Stimulated activated CD8-positive, alpha-beta memory T cell treated with anti-CD3 and anti-CD28 coated beads, Interleukin-15, amount 100 ng/mL, for 1 hour (primary cell): ENCODE data around the gene TDRD10.
"Not testable (repeated sequence)": the region's sequence is repeated elsewhere in the genome, so short reads cannot be mapped to it uniquely, and the experiment has no call there.

ENCODE experiments used
- DNase-seq: peaks from one replicate; pipeline ENCODE4 v3.0.0-alpha.2; 2020; ENCODE audit warnings: low read depth

TDRD10 gene

DNA sequence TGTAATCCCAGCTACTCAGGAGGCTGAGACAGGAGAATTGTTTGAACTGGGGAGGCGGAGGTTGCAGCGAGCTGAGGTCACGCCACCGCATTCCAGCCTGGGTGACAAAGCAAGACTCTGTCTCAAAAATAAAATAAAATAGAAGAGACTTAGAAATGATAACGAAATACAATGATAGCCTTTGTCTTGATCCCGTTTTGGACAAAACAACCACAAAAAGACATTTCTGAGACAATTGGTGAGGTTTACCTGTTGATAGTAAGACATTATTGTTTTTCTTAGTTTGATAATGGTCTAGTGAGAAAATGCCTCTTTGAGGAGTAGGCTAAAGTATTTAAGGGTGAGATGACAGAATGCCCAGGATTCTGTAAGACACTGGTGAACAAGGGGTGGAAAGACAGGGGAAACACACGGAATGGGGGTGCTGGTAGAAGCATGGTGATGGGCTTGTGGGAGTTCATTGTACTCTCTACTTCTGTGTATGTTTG is 12.1 kb downstream of the TDRD10 start:
- no peak for DNase-seq

DNA sequence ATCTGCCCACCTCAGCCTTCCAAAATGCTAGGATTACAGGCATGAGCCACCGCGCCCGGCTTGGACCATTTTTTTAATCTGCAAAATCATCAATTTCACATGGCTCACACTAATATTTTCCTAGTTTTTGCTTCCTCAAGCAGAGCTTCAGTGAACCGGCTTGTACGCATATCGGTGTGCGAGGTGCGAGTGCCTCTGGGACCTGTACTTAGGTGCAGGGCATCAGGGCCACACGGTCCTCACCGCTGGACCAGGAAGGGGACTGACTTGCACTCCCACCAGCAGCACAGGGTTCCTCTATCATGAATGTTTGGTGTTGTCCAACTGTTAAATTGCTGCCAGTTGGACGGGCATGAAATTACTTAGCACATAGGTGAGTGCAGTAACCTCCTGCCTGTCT is 15.6 kb downstream of the TDRD10 start:
- no peak for DNase-seq

DNA sequence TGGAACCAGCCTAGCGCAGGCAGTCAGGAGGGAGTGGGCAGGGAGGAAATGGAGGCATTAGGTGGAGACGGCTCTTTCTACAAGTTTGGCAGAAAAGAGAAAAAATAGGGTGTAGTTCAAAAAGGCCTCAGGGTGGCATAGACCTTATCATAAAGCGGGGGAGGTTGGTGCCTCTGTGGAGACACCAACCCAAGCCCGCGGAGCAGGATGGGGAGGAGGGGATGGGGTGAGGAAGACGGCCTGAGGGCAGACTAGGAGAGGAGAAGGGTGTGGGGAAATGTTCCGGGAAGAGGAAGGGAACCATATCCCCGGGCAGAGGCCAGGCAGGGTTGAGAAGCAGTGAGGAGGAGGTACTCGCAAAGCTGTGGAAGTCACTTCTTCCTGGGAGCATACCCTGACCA is 17.6 kb downstream of the TDRD10 start:
- DNase-seq = no peak

DNA sequence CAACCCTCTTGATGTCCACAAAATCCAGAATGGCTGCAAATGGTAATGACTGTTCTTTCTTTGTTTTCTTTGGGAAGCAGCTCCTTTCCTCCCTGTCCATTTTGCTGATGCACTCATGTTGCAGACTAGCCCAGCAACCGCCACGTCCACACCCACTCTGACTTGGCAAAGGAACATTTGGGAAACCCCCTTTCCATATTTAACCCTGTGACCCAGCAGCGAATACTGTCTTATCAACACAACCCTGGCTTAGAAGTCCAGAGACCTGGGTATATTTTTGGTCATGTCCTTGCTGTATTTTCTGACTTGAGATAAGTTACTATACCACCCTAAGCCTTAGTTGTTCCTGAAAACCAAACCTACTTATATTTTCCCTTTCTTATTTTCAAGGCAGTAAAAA is 18.3 kb downstream of the TDRD10 start:
- DNase-seq = no peak

DNA sequence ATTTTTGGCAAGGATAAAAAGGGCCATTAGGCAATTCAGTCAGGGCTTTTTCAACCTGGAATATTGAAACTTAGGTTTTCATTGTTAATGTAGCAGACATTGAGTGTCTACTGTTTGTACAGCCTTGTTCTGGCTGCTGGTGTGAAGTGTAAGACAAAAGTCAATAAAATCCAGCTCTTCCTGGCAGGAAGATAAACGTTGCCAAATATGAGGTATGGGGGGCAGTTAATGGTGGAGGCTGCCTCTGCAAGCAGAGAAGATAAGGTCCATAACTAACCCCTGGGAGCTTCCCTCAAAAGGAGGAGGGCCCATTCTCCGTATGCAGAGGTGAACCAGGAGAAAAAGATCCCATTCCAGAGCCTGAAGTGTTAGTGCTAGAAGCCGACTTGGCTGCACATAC is 19.7 kb downstream of the TDRD10 start:
- no peak for DNase-seq

DNA sequence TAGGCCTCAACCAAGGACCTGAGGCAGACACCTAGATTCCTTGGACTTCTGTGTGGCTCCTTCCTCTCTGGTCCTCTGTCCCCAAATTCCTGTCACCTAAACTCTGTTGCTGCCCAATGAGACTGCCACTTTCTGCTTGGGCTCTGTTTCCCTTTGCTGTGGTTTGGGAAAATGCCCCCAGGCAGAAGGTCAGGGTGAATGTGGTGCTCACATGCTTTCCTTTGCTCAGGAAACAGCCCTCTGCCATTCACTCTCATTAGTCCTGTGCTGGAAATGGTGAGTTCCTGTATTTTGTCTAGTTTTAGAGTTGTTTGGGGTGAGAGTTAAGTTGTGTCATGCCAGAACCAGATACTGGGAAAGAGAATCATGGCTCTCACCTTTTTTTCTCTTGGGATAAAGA is 22.9 kb downstream of the TDRD10 start:
- no peak for DNase-seq

DNA sequence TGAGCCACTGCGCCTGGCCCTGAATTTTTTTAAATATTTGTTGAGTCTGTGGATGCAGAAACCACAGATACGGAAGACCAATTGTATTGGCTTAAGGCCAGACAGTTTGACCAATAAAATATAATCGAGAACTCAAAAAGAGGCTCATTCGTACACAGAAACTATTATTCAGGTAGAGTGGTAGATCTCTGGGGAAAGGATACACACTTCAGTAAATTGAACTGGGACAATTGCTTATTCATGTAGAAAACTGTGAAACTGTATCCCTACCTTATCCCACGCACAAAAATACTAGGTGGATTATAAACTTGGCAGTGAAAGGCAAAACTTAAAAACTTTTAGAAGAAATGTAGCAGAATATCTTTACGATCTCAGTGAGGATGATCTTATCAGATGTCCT is 25.2 kb downstream of the TDRD10 start:
- DNase-seq = no peak

DNA sequence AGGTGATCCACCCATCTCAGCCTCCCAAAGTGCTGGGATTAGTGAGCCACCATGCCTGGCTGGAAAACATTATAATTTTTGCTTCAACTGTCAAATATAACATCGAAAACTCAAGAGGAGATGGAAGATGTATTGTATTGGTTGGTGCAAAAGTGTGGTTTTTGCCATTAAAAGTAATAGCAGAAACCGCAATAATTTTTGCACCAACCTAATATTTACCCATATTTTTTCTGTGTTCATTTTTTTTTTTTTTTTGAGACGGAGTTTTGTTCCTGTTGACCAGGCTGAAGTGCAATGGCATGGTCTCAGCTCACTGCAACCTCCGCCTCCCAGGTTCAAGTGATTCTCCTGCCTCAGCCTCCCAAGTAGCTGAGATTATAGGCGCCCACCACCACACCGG is 27.3 kb downstream of the TDRD10 start:
- no peak for DNase-seq

DNA sequence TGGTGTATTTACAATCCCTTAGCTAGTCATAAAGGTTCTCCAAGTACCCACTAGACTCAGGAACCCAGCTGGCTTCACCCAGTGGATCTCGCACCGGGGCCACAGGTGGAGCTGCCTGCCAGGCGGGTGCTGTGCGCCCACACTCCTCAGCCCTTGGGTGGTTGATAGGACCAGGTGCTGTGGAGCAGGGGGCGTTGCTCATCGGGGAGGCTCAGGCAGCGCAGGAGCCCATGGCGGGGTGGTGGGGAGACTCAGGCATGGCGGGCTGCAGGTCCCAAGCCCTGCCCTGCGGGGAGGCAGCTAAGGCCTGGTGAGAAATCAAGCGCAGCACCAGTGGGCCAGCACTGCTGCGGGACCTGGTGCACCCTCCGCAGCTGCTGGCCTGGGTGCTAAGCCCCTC is 29.9 kb downstream of the TDRD10 start:
- DNase-seq = not testable (repeated sequence)

DNA sequence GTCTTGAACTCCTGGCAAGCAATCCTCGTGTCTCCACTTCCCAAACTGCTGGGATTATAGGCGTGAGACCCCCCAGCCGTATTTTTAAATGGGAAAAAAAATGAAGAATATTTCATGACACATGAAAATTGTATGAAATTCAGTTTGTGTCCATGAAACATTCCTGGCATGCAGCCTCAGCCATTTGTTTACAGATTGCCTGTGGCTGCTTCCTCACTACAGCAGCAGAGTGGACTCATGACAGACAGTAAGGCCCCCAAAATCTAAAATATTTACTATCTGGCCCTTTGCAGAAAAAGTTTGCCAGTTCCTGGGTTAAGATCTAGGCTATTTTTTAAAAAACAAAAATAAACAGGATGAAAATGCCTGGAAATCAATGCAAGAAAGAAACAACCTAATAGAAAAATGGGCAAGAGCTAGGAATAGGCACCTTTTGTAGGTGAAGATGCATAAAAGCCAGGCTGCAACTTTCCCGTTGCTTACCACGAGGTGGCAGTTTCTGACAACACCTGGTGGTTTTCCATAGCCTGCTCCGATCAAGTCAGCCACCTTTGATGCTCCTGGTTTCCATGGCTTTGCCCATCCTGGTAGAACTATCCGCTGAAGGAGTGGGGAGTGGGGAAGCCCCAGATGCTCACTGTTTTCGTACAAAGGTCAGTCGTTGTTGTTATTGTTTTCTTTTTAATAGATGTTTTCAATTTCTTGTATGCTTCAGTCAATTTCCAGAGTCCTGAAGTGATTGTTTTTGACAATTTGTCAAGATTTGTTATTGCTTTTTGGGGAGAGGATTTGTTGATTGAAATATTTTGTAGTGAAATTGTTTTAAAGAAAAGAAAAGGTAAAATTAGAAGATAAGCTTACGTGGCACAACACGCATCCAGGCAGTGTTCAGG is 32.2 kb downstream of the TDRD10 start:
- no peak for DNase-seq

DNA sequence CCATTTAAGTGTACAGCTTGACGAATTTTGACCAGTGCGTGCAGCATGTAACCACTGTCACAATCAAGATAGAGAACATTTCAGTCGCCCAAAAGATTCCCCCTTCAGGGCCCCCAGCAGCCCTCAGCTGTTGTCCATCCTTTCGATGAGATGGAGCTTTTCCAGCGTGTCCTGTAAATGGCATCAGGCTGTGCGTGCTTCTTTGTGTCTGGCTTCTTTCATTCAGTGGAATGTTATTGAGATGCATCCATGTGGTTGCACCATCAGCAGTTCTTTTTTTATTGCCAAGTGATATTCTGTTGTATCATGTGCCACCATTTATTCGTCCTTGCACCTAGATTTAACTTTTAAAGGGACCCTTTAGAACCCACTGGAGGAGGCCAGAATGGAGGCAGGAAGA is 34.6 kb downstream of the TDRD10 start:
- DNase-seq = no peak

DNA sequence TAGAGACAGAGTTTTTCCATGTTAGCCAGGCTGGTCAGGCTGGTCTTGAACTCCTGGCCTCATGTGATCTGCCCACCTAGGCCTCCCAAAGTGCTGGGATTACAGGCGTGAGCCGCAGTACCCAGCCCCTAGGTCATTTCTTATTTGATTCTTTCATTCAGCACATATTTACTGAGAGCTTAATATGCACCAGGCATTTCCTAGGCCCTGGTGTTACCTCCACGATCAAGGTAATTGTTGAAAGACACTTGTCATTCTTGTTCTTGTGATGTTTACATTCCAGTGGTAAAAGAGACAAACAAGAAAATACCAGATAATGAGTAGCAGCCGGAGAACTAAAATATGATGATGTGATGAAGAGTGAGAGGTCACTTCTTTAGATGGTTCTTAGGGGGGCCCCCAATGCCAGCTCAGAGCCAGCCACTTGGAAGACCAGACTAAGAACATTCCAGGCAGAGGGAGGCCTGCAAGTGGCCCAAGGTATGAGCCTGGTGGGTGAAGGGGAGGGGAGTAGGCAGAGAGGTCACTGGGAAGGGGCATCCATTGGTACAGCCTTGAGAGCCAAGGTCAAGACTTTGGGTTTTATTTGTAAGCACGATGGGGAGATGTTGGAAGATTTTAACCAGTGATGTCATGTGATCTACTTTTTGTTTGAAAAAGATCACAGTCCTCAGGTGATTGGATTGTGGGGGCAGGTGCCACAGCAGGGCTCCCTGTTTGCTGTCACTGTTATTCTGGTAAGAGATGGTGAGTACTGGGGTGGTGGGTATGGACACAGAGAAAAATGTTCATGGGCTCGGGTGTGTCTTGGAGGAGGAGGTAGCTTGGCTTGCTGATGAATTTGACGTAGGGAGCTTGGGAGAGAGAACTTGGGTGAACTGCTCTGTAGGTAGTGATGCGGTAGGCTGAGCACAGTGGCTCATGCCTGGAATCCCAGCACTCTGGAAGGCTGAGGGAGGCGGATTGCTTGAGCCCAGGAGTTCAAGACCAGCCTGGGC is 37.8 kb downstream of the TDRD10 start:
- DNase-seq = no peak

DNA sequence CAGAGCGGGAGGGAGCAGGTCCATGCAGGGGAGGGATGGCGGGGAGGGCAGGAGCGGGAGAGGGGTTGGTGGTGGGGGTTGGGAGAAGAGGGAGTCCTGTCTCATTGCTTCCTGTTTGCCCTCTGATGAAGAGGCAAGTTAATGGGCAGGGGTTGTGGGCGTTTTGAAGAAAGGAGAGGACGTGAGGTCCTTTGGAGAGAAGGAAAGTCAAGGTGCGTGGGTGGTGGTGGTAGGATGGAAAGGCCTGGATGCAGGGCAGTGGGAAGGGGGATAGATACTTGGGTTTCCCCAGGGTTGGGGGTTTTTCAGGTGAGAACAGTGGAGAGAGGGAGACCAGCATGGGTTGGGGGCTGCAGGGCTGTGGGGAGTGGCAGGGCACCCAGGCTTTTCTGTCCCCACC is 39.2 kb downstream of the TDRD10 start:
- DNase-seq = no peak

DNA sequence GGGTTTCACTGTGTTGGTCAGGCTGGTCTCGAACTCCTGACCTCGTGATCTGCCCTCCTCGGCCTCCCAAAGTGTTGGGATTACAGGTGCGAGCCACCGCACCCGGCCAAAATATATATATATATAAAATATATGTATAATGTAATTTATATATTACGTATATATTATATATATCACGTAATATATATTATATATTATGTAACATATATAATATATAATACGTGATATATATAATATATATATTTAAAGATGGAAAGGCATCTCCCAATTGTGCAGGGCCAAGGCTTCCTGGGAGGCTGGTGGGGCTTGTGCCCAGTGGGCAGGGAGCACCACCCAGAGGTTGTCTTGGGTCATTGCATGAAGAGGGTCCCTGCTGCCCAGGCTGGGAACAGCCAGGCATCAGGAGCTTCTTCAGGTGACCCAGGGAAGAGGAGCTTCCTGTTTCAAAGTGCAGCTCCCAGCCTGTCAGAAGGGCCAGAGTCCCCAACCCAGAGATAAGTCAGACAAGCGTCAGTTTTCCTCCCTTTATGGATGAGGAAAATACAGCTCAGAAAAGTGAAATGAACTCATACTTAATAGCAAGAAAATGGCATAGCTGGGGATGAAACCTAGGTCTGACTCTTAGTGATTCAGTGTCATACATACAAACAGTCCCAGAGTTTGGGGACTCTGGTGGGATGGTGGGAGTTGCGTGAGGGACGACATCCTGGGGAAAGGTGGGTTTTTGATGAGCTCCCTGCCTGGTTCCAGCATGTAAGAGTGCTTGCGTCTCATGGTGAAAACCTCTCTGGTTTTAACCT is 44.4 kb downstream of the TDRD10 start:
- DNase-seq = no peak

DNA sequence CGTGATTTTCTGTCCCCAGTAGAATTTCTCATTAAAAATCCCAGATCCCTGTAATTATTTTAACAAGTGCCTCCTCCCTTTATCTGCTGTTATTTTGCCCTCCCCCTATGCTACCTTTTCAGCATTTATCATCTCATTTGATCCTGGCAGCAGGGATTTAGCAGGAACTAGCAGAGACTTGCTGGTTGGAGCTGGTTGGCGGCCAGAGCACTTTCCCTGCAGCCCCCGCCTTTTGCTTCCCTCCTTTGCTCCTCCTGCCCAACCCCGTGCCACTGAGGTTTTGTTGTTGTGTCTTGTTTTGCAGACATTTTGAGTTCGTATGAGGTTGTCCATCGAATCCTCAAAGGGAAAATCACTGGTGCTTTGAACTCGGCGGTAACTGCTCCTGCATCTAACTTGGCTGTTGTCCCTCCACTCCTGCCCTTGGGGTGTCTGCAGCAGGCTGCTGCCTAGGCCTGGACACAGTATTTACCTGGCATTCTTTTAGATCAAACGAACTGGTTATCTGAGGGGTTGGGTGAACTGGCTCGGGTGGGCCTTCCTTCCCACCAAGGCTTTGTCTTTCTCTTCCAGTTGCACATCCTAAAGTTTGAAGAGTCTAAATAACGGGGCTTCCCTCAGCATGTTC is 45.2 kb downstream of the TDRD10 start:
- no peak for DNase-seq

DNA sequence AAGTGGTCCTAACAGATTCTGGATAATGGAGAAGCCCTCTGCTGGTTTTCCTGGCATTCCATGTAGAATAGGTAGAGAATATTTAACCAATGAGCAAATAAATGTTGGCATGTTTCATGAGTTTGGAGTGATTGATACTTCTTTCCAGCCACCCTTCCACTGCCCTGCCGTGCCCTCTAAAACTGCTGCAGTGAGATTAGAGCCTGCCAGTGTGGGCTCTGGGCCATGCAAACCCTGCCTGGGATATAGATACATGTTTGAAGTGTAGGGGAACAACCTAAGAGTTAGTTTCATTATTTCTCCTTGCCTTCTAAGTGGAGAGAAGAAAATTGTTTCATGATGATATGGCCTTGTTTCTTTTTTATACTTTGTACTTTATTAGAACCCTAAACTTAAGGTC is 46.0 kb downstream of the TDRD10 start:
- DNase-seq = no peak

DNA sequence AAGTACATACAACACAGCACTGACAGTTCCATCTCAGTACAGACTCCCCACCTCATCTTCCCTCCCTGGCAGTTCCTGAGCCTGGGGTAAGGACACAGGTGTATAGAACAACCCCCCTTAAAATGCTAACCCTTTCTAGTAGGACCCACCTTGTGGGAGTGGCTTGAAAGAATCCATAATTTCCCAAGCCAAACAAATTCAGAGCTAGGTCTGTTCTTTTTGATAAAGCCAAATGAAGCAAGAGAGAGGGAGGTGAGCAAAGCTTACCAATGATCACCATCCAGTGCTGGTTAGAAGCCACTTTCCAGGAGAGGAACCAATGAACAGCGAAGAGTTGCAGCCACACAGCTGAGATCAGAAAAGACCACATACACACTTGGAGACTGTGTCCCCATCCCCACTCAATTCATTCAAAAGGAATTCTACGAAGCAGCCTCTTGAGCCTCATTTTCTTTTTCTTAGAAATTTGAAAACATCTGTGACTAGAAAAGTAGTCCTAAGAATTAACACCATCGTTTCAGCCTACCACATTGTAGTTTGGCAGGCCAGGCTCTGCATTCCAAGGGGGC is 47.3 kb downstream of the TDRD10 start:
- DNase-seq = no peak

DNA sequence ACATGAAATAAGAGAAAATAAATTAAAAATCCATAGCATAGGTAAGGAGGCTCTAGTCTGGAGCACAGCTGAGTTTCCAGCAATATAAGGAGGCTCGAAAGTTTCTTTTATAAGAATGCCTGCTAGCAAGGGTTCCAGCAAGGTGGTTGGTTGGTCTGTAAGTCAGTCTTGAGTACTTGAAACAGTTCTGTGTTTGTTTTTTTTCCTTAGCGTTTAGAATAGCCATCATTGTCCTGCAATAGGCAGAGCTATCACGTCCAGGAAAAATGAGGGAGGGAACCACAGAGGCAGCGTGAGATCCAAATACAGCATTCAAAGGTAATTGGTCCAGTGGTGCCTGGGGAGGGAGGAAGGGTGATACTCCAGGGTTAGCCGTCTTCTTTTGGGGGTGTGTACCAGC is 48.1 kb downstream of the TDRD10 start:
- DNase-seq = no peak

DNA sequence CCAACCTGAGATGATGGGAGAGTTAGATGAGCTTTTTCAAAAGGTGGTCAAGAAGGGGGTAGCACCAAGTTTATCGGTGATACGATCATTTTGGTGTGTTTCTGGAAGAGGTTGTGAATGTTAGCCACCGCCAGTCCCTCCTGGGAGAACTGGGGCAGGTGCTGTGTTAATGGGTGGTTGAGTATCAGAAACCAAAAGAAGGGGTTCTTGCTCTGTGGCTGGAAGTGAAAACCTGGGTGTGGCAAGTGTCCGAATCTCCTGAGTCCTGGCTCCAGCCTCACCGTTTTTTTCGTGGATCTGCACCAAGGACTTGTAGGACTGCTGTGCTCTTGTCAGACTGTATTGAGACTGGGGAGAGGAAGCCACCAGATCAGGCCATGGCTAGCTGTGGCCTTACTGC is 48.6 kb downstream of the TDRD10 start:
- no peak for DNase-seq

DNA sequence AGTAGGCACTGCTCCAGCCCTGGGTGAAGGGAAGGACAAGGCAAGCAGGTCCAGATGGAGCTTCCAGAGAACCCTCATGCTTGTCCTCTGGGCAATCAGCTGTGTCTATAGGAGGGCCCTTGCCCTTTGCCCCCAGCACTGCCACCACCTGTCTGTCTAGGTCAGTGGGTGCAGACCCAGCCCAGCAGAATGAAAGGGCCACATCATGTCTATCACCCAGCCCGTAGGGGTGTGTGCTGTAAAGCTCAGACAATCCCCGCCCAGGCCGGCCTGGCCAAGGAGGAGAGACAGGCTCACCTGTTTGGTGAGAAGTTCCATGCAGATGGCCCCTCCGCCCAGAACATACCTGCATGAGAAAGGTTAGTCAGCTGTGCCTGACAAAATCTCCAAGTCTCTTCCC is 49.5 kb downstream of the TDRD10 start:
- DNase-seq = no peak

DNA sequence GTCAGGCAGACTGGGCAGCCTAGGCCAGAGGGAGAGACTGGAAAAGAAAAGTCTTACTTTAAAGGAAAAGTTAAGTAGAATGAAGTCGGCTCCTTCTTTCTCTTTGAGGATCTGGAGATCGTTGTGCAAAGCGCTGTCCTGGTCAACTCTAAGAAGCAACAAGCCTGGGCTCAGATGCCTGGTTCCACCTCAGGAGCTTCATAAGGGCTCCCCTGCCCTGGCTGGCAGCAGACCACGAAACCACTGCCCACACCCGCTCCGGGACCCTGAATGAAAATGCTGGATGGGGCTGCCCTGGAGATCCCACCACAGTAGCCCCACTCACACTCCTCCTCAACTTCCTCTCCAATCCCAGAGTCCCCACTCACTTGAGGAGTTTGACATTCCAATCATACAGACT is 50.0 kb downstream of the TDRD10 start:
- DNase-seq = no peak
